H9 (cell line): Measurements from ENCODE around the gene IFNA13. TPM values are rescaled to one million over a fixed set of nuclear protein-coding genes. Genes with fewer than 3 reads are reported as not detected.

Experiments
- DNase-seq: peaks from one replicate; pipeline ENCODE4 v3.0.0-alpha.2; 2017
- H2AFZ ChIP-seq: one replicate; pipeline ENCODE4 v1.6.1; 2013; ENCODE audit warnings: mild to moderate bottlenecking, low read length, control low read depth, moderate library complexity
- H2AK5ac ChIP-seq: 2 replicates; pipeline ENCODE4 v1.6.1; 2013; ENCODE audit warnings: low read length, control low read depth, mixed read lengths; ENCODE audit not compliant: insufficient read length
- H2BK120ac ChIP-seq: one replicate; pipeline ENCODE4 v1.6.1; 2013; ENCODE audit warnings: low read depth, mild to moderate bottlenecking, low read length, control low read depth, inconsistent platforms; ENCODE audit not compliant: poor library complexity, severe bottlenecking
- H2BK12ac ChIP-seq: 2 replicates; pipeline ENCODE4 v1.6.1; 2013; ENCODE audit warnings: low read length, control low read depth, mixed read lengths, low read depth; ENCODE audit not compliant: insufficient read length
- H2BK15ac ChIP-seq: 2 replicates; pipeline ENCODE4 v1.6.1; 2013; ENCODE audit warnings: low read depth, low read length, control low read depth
- H2BK20ac ChIP-seq: one replicate; pipeline ENCODE4 v1.6.1; 2013; ENCODE audit warnings: low read depth, mild to moderate bottlenecking, low read length, control low read depth, inconsistent platforms; ENCODE audit not compliant: poor library complexity, severe bottlenecking
- H2BK5ac ChIP-seq: 2 replicates; pipeline ENCODE4 v1.6.1; 2013; ENCODE audit warnings: low read length, control low read depth, mixed read lengths; ENCODE audit not compliant: insufficient read length
- H3K14ac ChIP-seq: 2 replicates; pipeline ENCODE4 v1.6.1; 2013; ENCODE audit warnings: low read length, control low read depth; ENCODE audit not compliant: insufficient read depth
- H3K18ac ChIP-seq: 2 replicates; pipeline ENCODE4 v1.6.1; 2013; ENCODE audit warnings: low read depth, mild to moderate bottlenecking, mixed read lengths, low read length, control low read depth; ENCODE audit not compliant: insufficient read length
- H3K23ac ChIP-seq: 2 replicates; pipeline ENCODE4 v1.6.1; 2013; ENCODE audit warnings: low read length, control low read depth, mixed read lengths, low read depth; ENCODE audit not compliant: insufficient read length
- H3K23me2 ChIP-seq: 2 replicates; pipeline ENCODE4 v1.6.1; 2013; ENCODE audit warnings: low read depth, mild to moderate bottlenecking, mixed read lengths, low read length, control low read depth; ENCODE audit not compliant: insufficient read length, poor library complexity, severe bottlenecking
- H3K27ac ChIP-seq: 2 replicates; pipeline ENCODE4 v1.5.1; 2013; ENCODE audit warnings: low read length, control low read depth, mixed read lengths, low read depth; ENCODE audit not compliant: insufficient read length
- H3K27me3 ChIP-seq: 2 replicates; pipeline ENCODE4 v1.6.1; 2013; ENCODE audit warnings: low read length, control low read depth, inconsistent platforms; ENCODE audit not compliant: insufficient read depth
- H3K4ac ChIP-seq: 2 replicates; pipeline ENCODE4 v1.6.1; 2013; ENCODE audit warnings: low read depth, mild to moderate bottlenecking, control low read depth, inconsistent platforms, low read length, moderate library complexity
- H3K4me1 ChIP-seq: 2 replicates; pipeline ENCODE4 v1.6.1; 2013; ENCODE audit warnings: low read length, control low read depth, inconsistent platforms; ENCODE audit not compliant: insufficient read depth
- H3K4me2 ChIP-seq: 2 replicates; pipeline ENCODE4 v1.6.1; 2013; ENCODE audit warnings: low read length, control low read depth, mixed read lengths; ENCODE audit not compliant: insufficient read length, insufficient read depth
- H3K56ac ChIP-seq: 2 replicates; pipeline ENCODE4 v1.6.1; 2013; ENCODE audit warnings: low read depth, mild to moderate bottlenecking, mixed read lengths, low read length, control low read depth; ENCODE audit not compliant: insufficient read length
- H3K79me1 ChIP-seq: 2 replicates; pipeline ENCODE4 v1.6.1; 2013; ENCODE audit warnings: low read depth, mild to moderate bottlenecking, moderate library complexity, low read length, control low read depth, inconsistent platforms; ENCODE audit not compliant: insufficient read depth, poor library complexity, severe bottlenecking
- H3K79me2 ChIP-seq: 2 replicates; pipeline ENCODE4 v1.6.1; 2013; ENCODE audit warnings: low read length, control low read depth, inconsistent platforms; ENCODE audit not compliant: insufficient read depth
- H3K9ac ChIP-seq: 2 replicates; pipeline ENCODE4 v1.6.1; 2013; ENCODE audit warnings: low read length, control low read depth, mixed read lengths; ENCODE audit not compliant: insufficient read length; ENCODE audit errors: extremely low read depth
- H3K9me3 ChIP-seq: one replicate; pipeline ENCODE4 v1.6.1; 2013; ENCODE audit warnings: low read depth, low read length, inconsistent platforms; ENCODE audit not compliant: control insufficient read depth
- H3T11ph ChIP-seq: one replicate; pipeline ENCODE4 v1.6.1; 2013; ENCODE audit warnings: mild to moderate bottlenecking, low read length, control low read depth, inconsistent platforms
- H4K20me1 ChIP-seq: one replicate; pipeline ENCODE4 v1.6.1; 2013; ENCODE audit not compliant: control insufficient read depth, insufficient read length, insufficient read depth
- H4K5ac ChIP-seq: 2 replicates; pipeline ENCODE4 v1.6.1; 2013; ENCODE audit warnings: low read depth, mild to moderate bottlenecking, mixed read lengths, low read length, control low read depth; ENCODE audit not compliant: insufficient read length
- H4K8ac ChIP-seq: replicated peaks from 2 replicates; pipeline ENCODE4 v1.6.1; 2013; ENCODE audit warnings: low read length, control low read depth, mixed read lengths, low read depth; ENCODE audit not compliant: insufficient read length
- H4K91ac ChIP-seq: 2 replicates; pipeline ENCODE4 v1.6.1; 2013; ENCODE audit warnings: low read depth, mild to moderate bottlenecking, moderate library complexity, mixed read lengths, low read length, control low read depth; ENCODE audit not compliant: insufficient read length
- H3K27ac Mint-ChIP-seq, 3 experiments: 2 replicates in 2 of 3; 3 replicates in 1 of 3; pipeline ENCODE4 v1.8.0; 2020 to 2021; ENCODE audit warnings: mixed read lengths in 3 of 3, mild to moderate bottlenecking in 1 of 3, moderate library complexity in 1 of 3
- H3K27me3 Mint-ChIP-seq: 2 replicates; pipeline ENCODE4 v1.8.0; 2021; ENCODE audit warnings: low read depth, mild to moderate bottlenecking, moderate library complexity, mixed read lengths
- H3K36me3 Mint-ChIP-seq, 3 experiments: 2 replicates in 2 of 3; 3 replicates in 1 of 3; pipeline ENCODE4 v1.8.0; 2020 to 2021; ENCODE audit warnings: low read depth in 3 of 3, mixed read lengths in 3 of 3; ENCODE audit not compliant: insufficient read depth in 1 of 3
- H3K4me1 Mint-ChIP-seq, 2 experiments: 2 replicates each; pipeline ENCODE4 v1.8.0; 2020; ENCODE audit warnings: mixed read lengths in 2 of 2
- H3K4me3 Mint-ChIP-seq, 2 experiments: 2 replicates in 1 of 2; 3 replicates in 1 of 2; pipeline ENCODE4 v1.8.0; 2020 to 2021; ENCODE audit warnings: mild to moderate bottlenecking in 2 of 2, mixed read lengths in 2 of 2, moderate library complexity in 1 of 2
- H3K9me3 Mint-ChIP-seq, 2 experiments: 2 replicates in 1 of 2; 3 replicates in 1 of 2; pipeline ENCODE4 v1.8.0; 2020; ENCODE audit warnings: mild to moderate bottlenecking in 2 of 2, mixed read lengths in 2 of 2, moderate library complexity in 1 of 2
- CTCF ChIP-seq: fragments of 200-600 bp; sonication (generic); conservative IDR thresholded peaks from 3 replicates; pipeline ENCODE4 v1.8.0; 2021; ENCODE audit warnings: antibody characterized with exemption, mild to moderate bottlenecking
- WGBS: extraction: QIAGEN DNeasy Blood & Tissue Kit; methylation state at CpG from one replicate; pipeline ENCODE4 v1.1.7; 2013; ENCODE audit warnings: missing lambda C conversion rate, low lambda C conversion rate, mixed read lengths; ENCODE audit not compliant: insufficient read length; ENCODE audit errors: extremely low coverage; 5-methylcytosine and 5-hydroxymethylcytosine counted together
- total RNA-seq: library from RNA; stranded (reverse); gene quantifications from 2 replicates; pipeline ENCODE4 v1.2.1, GENCODE V29; 2021

The IFNA13 gene
- total RNA-seq, 1 experiment from 2014 or later, result not detected

GRCh38 chr9:21340735-21341134, 27.1 kb downstream of the IFNA13 start:
- Histone ChIP-seq H3K79me2 (no peaks in the 10 kb centered on the region), H3K27me3 (no peaks in the 10 kb centered on the region), H2BK12ac (no peak overlapping the region), H3K4me2 (no peak overlapping the region), H3K23ac (no peak overlapping the region), H3K18ac (no peak overlapping the region), H3K79me1 (no peaks in the 10 kb centered on the region), H2AFZ (no peak overlapping the region), H3K56ac (no peak overlapping the region), H2BK20ac (no peak overlapping the region), H3K4ac (no peak overlapping the region), H2BK5ac (no peak overlapping the region), H2BK120ac (no peak overlapping the region), H3K9me3 (no peaks in the 10 kb centered on the region), H3T11ph (no peak overlapping the region), H3K27ac (no peak overlapping the region), H3K4me1 (no peaks in the 10 kb centered on the region), H3K14ac (no peak overlapping the region), H4K91ac (no peak overlapping the region), H4K20me1 (no peaks in the 10 kb centered on the region), H3K9ac (no peak overlapping the region), H4K8ac (no peak overlapping the region), H2AK5ac (no peak overlapping the region), H2BK15ac (no peak overlapping the region), H4K5ac (no peak overlapping the region), H3K23me2 (no peaks in the 10 kb centered on the region)
- Mint-ChIP-seq H3K36me3 (no peaks in the 10 kb centered on the region; a peak in 1 of 7 replicates), H3K4me3 (no peak overlapping the region), H3K4me1 (peaks cover 0 to 8% of the 10 kb centered on the region in 2 experiments; a peak in 3 of 4 replicates), H3K9me3 (peaks cover 0 to 6% of the 10 kb centered on the region in 2 experiments; a peak in 2 of 5 replicates), H3K27me3 (peaks cover 14% of the 10 kb centered on the region), H3K27ac (no peak overlapping the region)
- WGBS, result no CpG with 5 or more reads among the region's 4 CpGs
- no peak for TF ChIP-seq CTCF
- no peak for DNase-seq
